ENCODE measurements around the gene IRF9.
A peak's percentile ranks its signal among the peaks of the same experiment; 100 is the strongest.

The IRF9 gene, protein sequence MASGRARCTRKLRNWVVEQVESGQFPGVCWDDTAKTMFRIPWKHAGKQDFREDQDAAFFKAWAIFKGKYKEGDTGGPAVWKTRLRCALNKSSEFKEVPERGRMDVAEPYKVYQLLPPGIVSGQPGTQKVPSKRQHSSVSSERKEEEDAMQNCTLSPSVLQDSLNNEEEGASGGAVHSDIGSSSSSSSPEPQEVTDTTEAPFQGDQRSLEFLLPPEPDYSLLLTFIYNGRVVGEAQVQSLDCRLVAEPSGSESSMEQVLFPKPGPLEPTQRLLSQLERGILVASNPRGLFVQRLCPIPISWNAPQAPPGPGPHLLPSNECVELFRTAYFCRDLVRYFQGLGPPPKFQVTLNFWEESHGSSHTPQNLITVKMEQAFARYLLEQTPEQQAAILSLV

DNA sequence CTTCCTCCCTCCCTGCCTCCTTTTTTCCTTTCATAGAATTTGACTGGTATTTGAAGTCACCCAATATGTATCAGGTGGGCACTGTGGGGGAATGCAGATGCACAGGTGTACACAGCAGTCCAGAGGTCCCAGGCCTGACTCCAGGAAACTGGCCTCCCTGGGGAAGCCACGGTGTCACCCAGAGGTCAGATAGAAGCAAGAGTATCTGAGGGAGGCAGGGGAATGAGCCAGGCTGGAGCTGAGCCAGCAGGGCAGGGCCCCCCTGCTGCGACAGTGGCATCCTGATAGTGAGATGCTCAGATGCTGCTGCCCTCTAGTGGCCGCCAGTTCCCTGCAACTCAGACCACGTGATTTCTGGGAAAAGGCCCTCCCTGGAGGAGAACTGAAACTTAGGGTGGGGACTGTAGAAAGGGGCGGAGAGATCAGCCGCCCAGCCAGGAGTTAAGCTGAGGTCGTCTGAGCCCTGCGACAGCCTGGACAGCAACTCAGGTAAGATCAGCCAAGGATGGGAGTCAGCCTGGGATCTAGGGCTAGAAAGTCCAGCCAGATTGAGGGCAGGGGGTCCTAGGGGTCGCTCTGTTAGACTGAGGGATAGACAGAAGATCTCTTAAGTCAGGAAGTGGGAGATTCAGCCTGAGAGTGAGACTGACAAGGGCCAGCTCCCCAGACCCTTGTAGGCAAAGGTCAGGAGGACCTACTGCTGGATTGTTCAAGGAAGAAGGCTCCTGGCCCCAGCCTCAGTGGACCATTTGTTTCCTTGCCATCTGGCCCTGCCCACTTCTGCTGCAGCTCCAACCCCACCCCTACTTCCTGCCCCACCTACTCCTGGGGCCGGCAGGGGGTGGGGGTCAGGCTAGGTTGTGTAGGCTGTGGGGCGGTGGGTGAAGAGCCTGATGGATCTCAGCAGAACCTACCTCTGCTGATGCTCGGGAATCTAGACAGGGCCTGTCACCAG is at the start of gene IRF9:
IRF9 (plus strand) TSS at position 416 of the 955 bp plus-strand sequence. CDS start 880 bp downstream, outside the sequence.
- DNase-seq = peak; percentile 79

DNA sequence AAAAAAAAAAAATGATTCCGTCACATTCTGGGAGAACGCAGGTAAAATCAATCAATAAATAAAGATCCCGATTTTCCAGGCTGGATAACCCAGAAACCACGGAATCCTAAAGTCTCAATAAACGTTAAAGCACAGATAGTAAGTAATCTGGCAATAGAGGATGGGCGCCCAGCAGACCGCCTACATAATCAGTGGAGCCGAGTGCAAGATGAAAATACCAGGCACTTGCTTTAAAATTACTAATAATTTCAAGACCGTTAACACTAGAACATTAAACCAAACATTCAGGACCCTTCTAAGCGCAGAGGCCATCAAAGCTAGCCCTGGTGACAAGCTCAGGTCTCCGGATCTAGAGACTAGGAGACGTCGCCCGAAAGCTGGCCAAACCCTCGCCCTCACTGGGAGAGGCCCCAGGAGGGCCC is 47.7 kb upstream of the IRF9 start:
- DNase-seq = no peak

DNA sequence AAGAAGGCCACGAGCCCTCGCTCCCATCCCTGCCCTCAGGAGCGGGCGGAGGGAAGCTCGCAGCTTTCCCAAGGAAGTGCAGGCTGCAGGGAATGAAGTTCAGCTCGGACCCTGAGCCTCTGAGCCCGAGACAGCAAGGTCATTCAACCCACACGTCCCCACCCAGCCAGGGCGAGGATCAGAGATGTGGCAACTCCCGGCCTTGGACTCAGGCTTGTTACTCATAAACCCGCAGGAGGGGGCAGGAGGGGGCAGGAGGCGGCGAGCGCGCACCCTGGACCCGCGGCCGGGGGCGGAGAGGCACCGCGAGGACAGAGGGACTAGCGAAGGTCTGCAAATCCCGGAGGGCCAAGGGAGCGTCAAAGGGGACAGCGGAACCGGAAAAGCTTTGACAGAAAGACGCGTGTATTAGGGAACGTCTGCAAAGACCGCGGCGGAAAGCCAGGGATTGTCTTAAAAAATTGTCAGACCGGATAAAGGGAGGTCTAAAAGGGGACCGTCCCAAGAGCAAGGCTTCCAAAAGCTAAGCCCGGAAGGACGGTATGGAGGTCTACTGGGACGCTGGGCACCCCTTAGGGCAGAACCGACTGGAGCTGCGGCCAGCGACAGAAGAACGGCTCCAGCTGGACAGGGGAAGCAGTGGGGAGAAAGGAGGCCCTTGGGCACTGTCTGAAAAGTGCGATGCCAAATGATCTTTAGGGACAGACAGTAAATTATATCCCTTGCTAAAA is 47.1 kb upstream of the IRF9 start:
- DNase-seq = peak; percentile 92

DNA sequence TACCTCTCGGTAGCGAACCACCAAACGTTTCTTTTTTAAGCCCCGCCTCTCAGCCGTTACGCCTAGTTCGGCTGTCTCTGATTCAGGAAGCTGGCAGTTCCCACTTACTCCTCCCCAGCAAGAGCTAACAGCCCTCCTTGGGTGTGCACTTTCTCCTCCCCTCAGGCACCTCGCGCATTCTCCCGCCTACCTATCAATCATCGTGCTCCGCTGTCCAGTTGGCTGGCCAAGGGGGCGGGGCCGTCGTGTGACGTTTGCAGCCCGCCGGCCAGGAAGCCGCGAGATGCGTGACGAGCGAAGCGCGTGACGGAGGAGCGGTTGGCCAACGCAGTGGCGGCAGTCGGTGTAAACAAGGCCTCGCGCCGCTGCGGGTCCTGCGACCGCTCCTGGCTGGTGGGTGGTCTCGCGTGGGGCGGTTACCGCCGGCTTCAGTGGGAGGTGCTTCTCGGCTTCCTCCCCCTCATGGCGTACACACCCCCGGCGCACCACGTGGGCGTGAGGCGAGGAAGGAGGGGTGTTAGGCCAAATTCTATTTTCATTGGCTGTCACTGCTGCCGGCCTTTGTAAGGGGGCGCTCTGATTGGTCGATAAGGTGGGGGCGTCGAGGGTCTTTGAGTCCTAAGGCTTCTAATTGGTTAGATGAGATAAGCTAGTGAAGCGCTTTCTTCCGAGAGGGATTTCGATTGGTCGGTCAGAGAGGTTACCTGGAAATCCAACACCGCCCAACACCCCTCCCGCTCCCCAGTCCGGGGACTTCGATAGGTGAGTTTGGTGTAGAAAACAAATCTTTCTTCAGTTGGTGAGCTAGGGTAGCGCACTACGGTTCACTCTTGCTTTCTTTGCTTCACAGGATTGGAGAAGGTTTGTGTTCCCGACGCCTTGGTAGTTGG is 46.3 kb upstream of the IRF9 start, which contains the start of the genes DCAF11 and NRL:
DCAF11 (plus strand) TSS at position 246 of the 890 bp plus-strand sequence. CDS start 818 bp downstream, outside the sequence.
NRL (minus strand) TSS at position 418 of the 890 bp plus-strand sequence. CDS start 32,101 bp downstream, outside the sequence.
- peak; percentile 100 for DNase-seq

DNA sequence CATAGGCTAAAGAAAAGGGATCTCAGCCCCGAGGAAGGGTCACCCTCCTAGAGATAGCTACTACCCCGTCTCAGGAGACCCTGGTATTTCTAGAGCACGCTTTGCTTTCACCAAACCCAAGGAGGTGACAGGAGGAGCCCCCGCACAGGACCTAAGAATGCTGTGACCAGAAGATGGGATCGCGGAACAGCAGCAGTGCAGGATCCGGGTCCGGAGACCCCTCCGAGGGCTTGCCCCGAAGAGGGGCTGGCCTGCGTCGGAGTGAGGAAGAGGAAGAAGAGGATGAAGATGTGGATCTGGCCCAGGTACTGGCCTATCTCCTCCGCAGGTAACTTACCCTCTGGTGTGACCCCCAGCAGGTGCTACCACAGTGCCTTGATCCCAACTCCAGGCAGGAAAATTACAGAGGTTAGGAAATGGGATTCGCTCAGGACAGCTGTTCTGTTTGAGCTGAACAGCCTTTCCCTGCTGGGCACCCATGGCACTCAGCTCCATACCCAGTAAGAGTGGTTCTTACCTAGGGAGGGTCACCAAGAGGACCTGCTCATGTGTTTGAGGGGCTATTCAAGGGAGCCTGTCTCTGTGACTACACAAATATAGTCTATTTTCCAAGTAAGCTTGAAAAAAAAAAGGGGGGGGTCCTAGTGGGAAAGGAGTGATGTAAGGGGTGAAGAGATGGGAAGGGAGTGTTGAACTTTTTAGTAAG is 45.5 kb upstream of the IRF9 start:
- no peak for DNase-seq

DNA sequence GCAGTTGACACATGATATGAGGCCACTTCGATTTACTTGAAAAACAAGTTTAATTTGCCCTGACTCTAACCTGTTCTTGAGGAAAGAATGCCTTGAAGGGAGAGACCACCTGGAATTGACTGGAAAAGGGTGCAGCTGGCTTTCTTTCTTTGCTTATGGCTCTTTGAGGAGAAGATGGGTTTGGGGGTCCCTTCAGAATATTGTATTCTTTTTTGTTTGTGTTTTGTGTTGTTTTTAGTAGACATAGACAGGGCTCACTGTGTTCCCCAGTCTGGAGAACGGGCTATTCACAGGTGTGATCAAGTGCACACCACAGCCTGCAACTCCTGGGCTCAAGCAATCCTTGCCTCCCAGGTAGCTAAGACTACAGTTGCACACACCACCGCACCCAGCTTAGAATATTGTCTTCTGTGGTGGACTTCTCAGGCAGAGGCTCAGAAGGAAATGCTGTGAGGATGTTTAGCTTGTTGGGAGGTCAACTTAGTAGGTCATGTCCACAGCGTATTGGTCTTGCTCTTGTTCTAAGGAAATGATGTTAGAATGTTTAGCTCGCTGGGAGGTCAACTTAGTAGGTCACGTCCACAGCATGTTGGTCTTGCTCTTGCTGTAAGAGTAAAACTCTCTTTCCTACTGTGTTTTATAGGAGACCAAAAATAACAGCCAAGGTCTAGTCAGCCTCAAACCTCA is 44.8 kb upstream of the IRF9 start:
- DNase-seq = no peak

DNA sequence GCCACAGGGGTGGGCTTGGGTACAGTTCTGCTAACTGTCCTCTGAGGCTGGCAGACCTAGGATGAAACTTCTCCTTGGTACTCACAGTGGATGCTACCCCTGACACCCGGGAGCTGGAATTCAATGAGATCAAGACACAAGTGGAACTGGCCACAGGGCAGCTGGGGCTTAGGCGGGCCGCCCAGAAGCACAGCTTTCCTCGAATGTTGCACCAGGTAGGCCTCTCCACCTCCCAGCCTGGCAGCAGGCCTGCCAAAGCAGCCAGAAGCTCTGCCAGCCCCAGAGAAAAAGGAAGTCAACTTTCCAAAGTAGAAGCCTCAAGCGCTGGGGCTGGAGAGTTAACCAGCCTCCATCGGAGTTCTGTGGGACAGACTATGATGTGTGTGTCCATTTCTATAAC is 43.9 kb upstream of the IRF9 start:
- no peak for DNase-seq

DNA sequence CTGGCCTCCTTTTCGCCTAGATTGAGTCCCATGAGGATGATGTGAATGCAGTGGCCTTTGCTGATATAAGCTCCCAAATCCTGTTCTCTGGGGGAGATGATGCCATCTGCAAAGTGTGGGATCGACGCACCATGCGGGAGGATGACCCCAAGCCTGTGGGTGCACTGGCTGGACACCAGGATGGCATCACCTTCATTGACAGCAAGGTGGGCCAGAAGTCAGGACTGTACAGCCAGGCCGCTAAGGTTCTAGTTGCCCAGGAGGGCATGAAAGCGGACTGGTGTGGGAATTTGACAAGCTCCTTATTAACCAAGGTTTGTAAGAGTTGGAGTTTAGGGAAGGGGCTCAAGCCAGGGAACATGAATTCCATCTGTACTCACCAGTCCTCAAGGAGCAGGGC is 41.4 kb upstream of the IRF9 start:
- DNase-seq = no peak

DNA sequence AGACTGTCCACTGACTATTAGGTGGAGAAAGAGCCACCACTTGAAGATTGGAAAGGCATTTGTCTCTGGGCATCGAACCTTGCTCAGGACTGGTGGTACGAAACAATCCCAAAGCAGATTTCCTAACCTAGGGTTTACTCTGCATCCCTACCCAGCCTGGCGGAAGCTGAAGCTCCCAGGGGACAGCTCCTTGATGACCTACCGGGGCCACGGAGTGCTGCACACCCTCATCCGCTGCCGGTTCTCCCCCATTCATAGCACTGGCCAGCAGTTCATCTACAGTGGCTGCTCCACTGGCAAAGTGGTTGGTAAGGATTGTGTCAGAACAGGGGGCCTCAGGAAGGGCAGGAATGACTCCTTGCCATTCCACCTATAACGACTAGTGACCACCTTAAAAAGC is 39.9 kb upstream of the IRF9 start:
- DNase-seq = no peak

DNA sequence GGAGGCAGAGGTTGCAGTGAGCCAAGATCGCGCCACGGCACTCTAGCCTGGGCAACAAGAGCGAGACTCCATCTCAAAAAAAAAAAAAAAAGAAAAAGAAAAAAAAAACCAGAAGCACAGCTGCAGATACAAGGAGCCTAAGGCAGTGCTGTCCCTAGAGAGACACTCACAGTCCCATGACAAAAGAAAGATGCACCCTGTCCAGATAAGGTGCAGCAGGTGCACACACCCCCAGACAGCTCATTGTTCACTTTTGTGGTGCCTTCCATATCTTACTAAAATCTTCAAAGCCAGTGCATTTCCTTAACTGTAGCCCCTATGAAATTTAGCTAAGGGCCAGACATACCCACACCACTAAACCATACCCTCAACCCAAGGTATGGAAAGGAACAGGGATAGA is 38.6 kb upstream of the IRF9 start:
- no peak for DNase-seq

DNA sequence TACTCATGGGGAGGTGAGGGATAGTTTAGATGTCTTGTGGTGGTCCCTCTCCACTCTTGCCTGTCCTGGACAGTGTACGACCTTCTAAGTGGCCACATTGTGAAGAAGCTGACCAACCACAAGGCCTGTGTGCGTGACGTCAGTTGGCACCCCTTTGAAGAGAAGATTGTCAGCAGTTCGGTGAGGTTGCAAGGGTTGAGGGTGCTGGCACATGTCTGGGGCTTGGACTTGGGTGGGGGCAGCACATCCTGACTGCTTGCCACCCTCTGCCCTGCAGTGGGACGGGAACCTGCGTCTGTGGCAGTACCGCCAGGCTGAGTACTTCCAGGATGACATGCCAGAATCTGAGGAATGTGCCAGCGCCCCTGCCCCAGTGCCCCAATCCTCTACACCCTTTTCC is 38.2 kb upstream of the IRF9 start:
- DNase-seq = no peak

DNA sequence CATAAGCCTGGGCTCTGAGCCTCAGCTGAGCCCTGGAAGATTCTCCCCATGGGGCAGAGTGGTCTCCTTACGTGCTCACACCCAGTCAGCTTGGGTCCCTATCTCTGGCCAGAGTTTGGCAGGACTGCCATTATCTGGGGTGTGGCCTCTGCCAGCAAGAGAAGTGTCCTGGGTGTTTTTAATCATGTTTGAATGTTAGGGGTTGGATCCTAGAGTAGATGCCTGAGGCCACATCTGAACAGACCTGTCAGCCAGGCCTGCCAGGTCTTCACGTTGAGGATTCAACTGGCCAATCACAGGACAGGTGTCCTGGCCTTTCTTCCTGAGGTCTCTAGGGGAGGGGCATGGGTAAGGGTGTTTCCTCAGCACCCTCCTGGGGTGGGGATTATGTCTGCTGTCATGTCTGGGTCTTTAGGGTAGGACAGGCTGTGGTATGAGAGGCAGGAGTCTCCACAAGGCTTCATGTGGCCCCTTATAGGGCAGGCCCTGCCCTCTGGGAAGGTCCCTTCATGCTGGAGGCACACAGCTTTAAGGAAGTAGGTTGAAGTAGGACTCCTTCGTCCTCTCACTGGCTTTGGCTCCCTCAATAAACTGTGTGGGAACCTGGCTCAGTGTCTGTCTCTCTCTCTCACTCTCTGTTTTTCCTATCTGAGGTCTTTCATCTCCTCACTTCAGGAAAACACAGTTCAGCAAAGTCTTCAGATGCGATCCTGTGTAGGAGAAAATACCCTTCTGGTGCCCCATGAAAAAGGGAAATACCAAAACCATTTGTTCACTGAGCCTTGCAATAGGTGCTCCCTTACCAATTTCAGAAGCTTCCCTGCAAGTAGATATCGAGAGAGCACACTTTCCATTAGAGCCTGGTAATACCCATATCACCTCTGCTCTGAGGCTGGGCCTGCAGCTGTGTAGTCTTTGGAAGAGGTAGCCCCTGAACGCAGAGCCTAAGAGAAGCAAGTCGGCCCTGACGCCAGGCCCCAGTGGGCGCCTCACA is 37.3 kb upstream of the IRF9 start:
- no peak for DNase-seq

DNA sequence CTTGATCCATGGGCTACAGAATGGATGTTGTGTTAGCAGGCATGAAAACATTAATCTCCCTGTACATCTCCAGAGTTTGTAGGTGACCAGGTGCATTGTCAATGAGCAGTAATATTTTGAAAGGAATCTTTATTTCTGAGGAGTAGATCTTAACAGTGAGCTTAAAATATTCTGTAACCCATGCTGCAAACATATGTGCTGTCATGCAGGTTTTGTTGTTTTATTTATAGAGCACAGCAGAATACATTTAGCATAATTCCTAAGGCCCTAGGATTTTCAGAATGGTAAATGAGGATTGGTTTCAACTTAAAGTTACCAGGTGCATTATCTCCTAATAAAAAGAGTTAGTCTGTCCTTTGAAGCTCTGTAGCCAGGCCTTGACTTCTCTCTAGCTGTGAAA is 34.1 kb upstream of the IRF9 start:
- no peak for DNase-seq

DNA sequence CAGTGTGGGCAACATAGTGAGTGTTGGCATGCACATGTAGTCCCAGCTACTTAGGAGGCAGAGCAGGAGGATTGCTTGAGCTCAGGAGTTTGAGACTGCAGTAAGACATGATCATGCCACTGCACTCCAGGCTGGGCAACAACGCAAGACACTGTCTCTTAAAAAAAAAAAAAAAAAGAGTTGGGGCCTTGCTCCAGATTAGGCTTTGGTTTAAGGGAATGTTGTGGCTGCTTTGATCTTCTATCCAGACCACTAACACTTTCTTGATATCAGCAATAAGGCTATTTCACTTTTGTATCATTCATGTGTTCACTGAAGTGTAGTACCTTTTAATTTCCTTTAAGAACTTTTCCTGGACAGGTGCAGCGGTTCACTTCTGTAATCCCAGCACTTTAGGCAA is 33.4 kb upstream of the IRF9 start:
- no peak for DNase-seq

DNA sequence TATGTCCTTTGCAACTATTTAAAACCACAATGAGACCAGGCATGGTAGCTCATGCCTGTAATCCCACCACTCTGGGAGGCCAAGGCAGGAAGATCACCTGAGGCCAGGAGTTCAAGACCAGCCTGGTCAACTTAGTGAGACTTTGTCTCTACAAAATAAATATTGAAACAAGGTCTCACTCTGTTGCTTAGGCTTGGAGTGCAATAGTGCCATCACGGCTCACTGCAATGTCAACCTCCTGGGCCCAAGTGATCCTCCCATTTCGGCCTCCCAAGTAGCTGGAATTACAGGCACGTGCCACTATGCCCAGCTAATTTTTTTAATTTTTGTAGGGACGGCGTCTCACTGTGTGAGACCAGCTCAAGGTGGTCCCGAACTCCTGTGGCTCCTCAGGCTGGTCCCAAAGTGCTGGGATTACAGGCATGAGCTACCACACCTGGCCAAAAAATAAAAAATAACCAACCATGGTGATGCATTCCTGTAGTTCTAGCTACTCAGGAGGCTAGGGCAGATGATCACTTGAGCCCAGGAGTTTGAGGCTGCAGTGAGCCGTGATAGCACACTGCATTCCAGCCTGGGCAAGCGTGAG is 31.6 kb upstream of the IRF9 start:
- DNase-seq = no peak

DNA sequence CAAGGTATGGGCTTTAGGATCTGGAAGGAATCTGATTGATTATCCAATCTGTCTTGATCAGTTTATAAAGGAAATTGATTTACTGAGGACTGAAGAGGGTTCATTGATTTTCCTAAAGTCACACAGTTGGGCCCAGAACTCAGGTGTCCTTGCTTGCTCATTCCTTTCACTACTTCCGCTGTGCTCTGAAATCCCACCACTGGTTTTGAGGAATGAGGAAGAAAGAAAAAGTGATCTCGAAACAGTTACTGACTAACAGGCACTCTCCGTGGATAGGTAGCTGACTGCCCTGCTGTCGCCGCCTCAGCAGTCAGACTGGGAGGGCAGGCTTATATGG is 30.7 kb upstream of the IRF9 start, which contains the start of gene FITM1:
FITM1 (plus strand) TSS at position 280 of the 337 bp plus-strand sequence. CDS start 905 bp downstream, outside the sequence.
- DNase-seq = no peak

DNA sequence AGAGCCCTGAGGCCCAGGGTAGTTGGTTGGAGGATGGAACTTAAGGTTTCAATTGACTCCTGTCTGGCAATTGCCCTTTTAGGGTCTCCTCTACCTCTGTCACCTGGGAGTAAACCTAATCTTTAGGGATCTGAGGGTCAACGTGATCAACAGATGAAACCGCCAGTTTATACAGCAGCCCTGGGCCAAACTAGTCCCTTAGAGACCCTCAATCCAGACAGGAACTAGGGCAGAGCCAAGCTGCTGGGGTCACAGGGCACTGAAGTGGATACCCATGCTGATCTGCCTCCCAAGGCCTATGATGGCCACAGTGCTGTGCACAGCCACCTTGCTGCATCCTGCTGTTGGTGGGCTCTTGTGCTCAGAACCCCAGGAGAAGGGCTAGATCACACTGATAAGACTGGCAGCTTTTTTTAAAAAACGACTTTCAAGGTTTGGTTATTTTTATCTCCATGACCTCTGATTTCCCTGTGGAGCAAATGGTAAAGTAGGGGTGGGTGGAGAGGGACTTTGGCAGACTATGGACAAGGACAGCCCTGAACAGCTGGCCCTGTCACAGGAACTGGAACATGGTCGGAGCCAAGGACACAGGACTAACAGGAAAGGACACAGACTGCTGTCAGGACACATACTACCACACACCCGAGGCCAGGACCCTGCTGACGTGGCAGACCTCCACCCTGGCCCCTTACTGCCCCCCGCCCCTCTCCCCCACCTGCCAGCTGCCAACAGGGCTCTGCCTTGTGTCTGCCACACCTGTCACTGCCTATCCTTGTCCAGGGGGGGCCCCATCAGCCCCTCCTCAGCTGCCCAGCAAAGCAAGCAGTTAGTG is 30.1 kb upstream of the IRF9 start:
- DNase-seq = no peak

DNA sequence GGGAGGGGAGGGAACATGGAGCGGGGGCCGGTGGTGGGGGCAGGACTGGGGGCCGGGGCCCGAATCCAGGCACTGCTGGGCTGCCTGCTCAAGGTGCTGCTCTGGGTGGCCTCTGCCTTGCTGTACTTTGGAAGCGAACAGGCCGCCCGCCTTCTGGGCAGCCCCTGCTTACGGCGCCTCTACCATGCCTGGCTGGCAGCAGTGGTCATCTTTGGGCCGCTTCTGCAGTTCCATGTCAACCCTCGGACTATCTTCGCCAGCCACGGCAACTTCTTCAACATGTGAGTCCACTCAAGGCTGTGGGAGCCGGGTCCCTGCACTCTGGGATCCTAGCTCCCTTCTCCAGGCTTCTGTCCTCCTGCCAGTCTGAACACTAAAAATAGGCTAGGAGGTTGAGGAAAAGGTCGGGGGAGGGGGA is 29.5 kb upstream of the IRF9 start:
- no peak for DNase-seq
